OCI-LY7 (cell line): ENCODE measurements around the gene CCDC192. TPM values are rescaled to one million over a fixed set of nuclear protein-coding genes. Genes with fewer than 3 reads are reported as not detected.

Source experiments
- BruUV-seq: library from RNA; stranded (reverse); fragments of 400-500 nt; replicated peaks from 2 replicates; lab custom pipeline; 2021; lab: Mats Ljungman, UMichigan
- CTCF ChIA-PET: fragments of 300-600 bp; sonication (Branson Sonifier 250); formaldehyde crosslinking; loops from one replicate; lab custom pipeline; 2022; ENCODE audit warnings: antibody characterized with exemption; ENCODE audit not compliant: unreplicated experiment; lab: Charles Lee
- POLR2A ChIA-PET: fragments of 300-600 bp; sonication (Branson Sonifier 250); formaldehyde crosslinking; loops from one replicate; lab custom pipeline; 2022; ENCODE audit warnings: antibody characterized with exemption; lab: Charles Lee
- DNase-seq: peaks from one replicate; pipeline ENCODE4 v3.0.0-alpha.2; 2015; ENCODE audit warnings: low spot score
- H2AFZ ChIP-seq: fragments of 200-600 bp; sonication (generic), shearing (Covaris generic); 2 replicates; pipeline ENCODE4 v1.6.1; 2014; ENCODE audit warnings: mild to moderate bottlenecking, antibody characterized with exemption, low read length, moderate library complexity
- H3K27ac ChIP-seq: fragments of 200-600 bp; sonication (generic); 2 replicates; pipeline ENCODE4 v1.5.1; 2014; ENCODE audit warnings: mixed run types, low read depth, mild to moderate bottlenecking, moderate library complexity, low read length, inconsistent platforms; ENCODE audit not compliant: poor library complexity, severe bottlenecking
- H3K36me3 ChIP-seq: fragments of 200-600 bp; sonication (generic); 2 replicates; pipeline ENCODE4 v1.6.1; 2014; ENCODE audit warnings: mild to moderate bottlenecking, antibody characterized with exemption, low read length, moderate library complexity, mixed read lengths; ENCODE audit not compliant: insufficient read depth
- H3K4me1 ChIP-seq: fragments of 200-600 bp; sonication (generic); 2 replicates; pipeline ENCODE4 v1.5.1; 2014; ENCODE audit warnings: mild to moderate bottlenecking, low read length; ENCODE audit not compliant: insufficient read depth, poor library complexity, severe bottlenecking
- H3K4me2 ChIP-seq: fragments of 200-600 bp; sonication (generic); 2 replicates; pipeline ENCODE4 v1.6.1; 2014; ENCODE audit warnings: mild to moderate bottlenecking, low read length
- H3K4me3 ChIP-seq: fragments of 200-600 bp; sonication (generic); 2 replicates; pipeline ENCODE4 v1.5.1; 2014; ENCODE audit warnings: mild to moderate bottlenecking, low read depth, low read length; ENCODE audit not compliant: poor library complexity, severe bottlenecking
- H3K79me2 ChIP-seq: fragments of 200-600 bp; sonication (generic); 2 replicates; pipeline ENCODE4 v1.6.1; 2016; ENCODE audit warnings: low read depth, mild to moderate bottlenecking, low read length, moderate library complexity, mixed read lengths; ENCODE audit not compliant: insufficient read depth
- H3K9me2 ChIP-seq: fragments of 200-600 bp; sonication (generic); 2 replicates; pipeline ENCODE4 v1.6.1; 2016; ENCODE audit warnings: mild to moderate bottlenecking, low read length, mixed read lengths; ENCODE audit not compliant: insufficient read depth
- H3K9me3 ChIP-seq: fragments of 200-600 bp; sonication (generic); 2 replicates; pipeline ENCODE4 v1.6.1; 2014; ENCODE audit warnings: mild to moderate bottlenecking, mixed run types, low read length, mixed read lengths
- H4K20me1 ChIP-seq: fragments of 200-600 bp; sonication (generic); 2 replicates; pipeline ENCODE4 v1.6.1; 2014; ENCODE audit warnings: mild to moderate bottlenecking, antibody characterized with exemption, low read length, moderate library complexity, mixed read lengths; ENCODE audit not compliant: insufficient read depth
- CTCF ChIP-seq: fragments of 200-600 bp; sonication (generic); conservative IDR thresholded peaks from 2 replicates; pipeline ENCODE4 v1.5.1; 2014; ENCODE audit warnings: mild to moderate bottlenecking, antibody characterized with exemption, low read length, moderate library complexity, mixed read lengths
- EZH2phosphoT487 ChIP-seq: fragments of 200-600 bp; sonication (generic); IDR thresholded peaks from 2 replicates; pipeline ENCODE4 v1.6.1; 2018; ENCODE audit warnings: low read depth, borderline replicate concordance, mild to moderate bottlenecking, mixed run types, antibody characterized with exemption, low read length, moderate library complexity, mixed read lengths
- intact Hi-C: fragments of 100-400 bp; cut with micrococcal nuclease; formaldehyde crosslinking; loops from one replicate; pipeline ENCODE4 v1.10.0; 2022; ENCODE audit not compliant: unreplicated experiment
- total RNA-seq, 2 experiments: library from RNA; depleted of rRNA in 1 of 2; stranded (reverse); fragments of >200 nt in 1 of 2; shearing (Covaris generic) in 1 of 2; gene quantifications; 2 replicates each; pipeline ENCODE4 v1.2.3, GENCODE V29; 2014 to 2022

Gene CCDC192
- total RNA-seq, 2 experiments from 2014 or later: not detected

- POLR2A ChIA-PET: interaction anchor here (0.6 kb wide), 1 partner anchor 11 kb away, joined by 3 read pairs; no protein-coding TSS in a partner anchor
- H3K79me2 ChIP-seq: no peaks in the 10 kb centered on the region
- no TSS peak for BruUV-seq
- no peak overlapping the region for H3K4me3 ChIP-seq
- CTCF ChIA-PET: no interaction called here
- H3K9me2 ChIP-seq: no peaks in the 10 kb centered on the region; the same call in 1 of the 2 replicates
- TF ChIP-seq CTCF: no peak
- no peak for TF ChIP-seq EZH2phosphoT487
- H3K4me2 ChIP-seq: no peak overlapping the region
- H3K36me3 ChIP-seq: no peaks in the 10 kb centered on the region
- H3K9me3 ChIP-seq: no peaks in the 10 kb centered on the region
- no peak for DNase-seq
- H3K4me1 ChIP-seq: no peaks in the 10 kb centered on the region
- H3K27ac ChIP-seq: no peak overlapping the region
- intact Hi-C loops: no loop called here
- H4K20me1 ChIP-seq: no peaks in the 10 kb centered on the region
- H2AFZ ChIP-seq: no peak overlapping the region
Measured at GRCh38 chr5:127793052-127793451, 89.9 kb downstream of the CCDC192 start.

DNA sequence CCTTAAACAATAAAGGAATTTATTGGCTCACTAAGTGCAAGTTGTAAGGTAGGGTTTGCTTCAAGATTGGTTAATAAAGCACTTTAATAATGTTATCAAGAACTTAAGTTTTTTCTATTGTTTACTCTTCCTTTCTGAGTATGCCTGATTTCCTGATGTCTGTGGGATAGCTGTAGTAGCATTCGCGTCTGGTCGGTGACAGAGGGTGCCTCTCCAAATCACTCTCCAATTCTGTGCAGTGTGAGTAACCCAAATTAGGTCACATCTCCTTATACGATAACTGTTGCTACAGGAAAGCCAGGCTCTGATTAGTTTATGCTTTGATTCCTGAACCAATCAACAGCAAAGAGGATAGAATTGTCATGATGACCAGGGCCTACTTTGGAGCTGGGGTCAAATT, 90.7 kb downstream of the CCDC192 start:
- intact Hi-C loops: no loop called here
- ChIA-PET POLR2A (no interaction called here), CTCF (no interaction called here)
- no peak overlapping the region for H2AFZ ChIP-seq
- H3K9me2 ChIP-seq: no peaks in the 10 kb centered on the region; the same call in 1 of the 2 replicates
- no peak overlapping the region for H3K4me2 ChIP-seq
- DNase-seq: no peak
- TF ChIP-seq CTCF: no peak
- no peak for TF ChIP-seq EZH2phosphoT487
- H4K20me1 ChIP-seq: no peaks in the 10 kb centered on the region
- H3K9me3 ChIP-seq: no peaks in the 10 kb centered on the region
- no peaks in the 10 kb centered on the region for H3K36me3 ChIP-seq
- H3K4me1 ChIP-seq: no peaks in the 10 kb centered on the region
- no peaks in the 10 kb centered on the region for H3K79me2 ChIP-seq
- H3K27ac ChIP-seq: no peak overlapping the region
- no TSS peak for BruUV-seq
- no peak overlapping the region for H3K4me3 ChIP-seq

DNA sequence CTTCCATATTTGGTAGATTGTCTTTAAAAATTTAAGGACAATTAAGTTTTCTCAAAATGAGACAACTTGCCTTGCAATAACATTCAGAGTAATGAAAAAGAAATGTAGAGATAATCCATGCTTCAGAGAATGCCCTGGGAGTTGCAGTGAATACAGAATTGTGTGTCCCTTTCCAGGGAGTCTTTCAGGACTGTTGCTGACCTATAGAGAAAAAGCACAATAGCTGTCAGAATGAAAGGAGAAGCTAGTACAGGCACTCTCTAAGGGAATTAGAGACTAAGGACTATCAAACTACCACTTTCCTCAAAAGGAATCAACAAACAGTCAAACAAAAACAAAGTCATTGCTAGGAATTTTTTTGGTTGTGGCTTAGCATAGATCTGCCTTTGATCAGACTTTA, 93.0 kb downstream of the CCDC192 start:
- intact Hi-C loops: no loop called here

More for the DNA sequence above, 93.0 kb downstream of the CCDC192 start:
- Histone ChIP-seq H3K27ac (no peak overlapping the region), H3K9me2 (no peaks in the 10 kb centered on the region; the same call in 1 of the 2 replicates), H3K36me3 (no peaks in the 10 kb centered on the region), H3K4me1 (no peaks in the 10 kb centered on the region), H3K4me3 (no peak overlapping the region), H3K4me2 (no peak overlapping the region), H4K20me1 (no peaks in the 10 kb centered on the region), H2AFZ (no peak overlapping the region), H3K79me2 (no peaks in the 10 kb centered on the region), H3K9me3 (no peaks in the 10 kb centered on the region)
- ChIA-PET CTCF (no interaction called here), POLR2A (no interaction called here)
- DNase-seq: no peak
- TF ChIP-seq EZH2phosphoT487 (no peak), CTCF (no peak)
- no TSS peak for BruUV-seq
